HG02798 (cell line): ENCODE data around the gene NINJ2.
A peak's percentile ranks its signal among the peaks of the same experiment; 100 is the strongest.

Experiments used
- ATAC-seq: cut with Tn5 transposase; IDR thresholded peaks from one replicate; pipeline ENCODE4 v1.9.1; 2021; ENCODE audit warnings: mild to moderate bottlenecking; ENCODE audit not compliant: unreplicated experiment, poor library complexity

NINJ2 gene

DNA sequence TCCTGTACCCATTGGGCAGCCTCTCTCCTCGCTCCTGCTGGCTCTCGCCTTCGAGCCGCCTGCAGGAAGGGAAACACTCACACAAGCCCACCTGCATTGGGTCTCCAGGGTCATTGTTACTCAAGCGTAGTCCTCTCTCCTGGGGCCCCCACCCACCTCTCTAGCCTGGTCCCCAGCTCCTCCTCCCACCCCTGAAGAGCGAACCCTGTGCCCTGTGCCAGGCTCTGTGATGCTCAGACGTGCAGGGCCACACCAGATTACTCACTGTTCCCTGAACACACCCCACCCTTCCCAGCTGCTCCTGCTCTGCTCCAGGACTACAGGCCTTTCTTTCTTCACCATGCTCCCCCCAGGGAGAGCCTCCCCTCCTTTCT is 88.1 kb downstream of the NINJ2 start:
- ATAC-seq = no peak

DNA sequence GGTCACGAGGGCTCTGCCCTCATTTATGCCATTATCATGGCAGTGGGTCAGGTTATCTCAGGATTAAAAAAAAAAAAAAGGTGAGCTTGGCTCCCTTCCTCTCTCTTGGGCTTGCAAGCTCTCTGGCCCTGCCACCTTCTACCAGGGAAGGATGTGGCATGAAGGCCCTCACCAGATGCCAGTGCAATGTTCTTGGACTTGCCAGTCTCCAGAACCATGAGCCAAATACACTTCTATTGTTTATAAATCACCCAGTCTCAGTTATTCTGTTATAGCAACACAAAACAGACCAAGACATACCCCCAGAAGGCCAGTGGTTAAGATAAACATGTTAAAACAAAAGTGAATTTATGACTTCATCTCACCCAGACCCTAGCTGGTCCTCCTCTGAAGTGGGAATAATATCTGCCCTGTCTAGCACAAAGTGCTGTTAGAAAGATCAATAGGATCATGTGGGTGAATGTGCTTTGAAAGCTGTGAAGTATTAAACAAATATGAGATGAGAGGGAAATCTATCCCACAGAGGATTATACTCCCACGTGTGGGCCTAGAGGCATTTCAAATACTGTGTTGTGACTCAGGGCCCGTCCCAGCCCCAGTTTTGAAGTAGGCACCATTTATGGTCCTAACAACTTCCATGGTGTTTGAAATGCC is 88.6 kb downstream of the NINJ2 start:
- no peak for ATAC-seq

DNA sequence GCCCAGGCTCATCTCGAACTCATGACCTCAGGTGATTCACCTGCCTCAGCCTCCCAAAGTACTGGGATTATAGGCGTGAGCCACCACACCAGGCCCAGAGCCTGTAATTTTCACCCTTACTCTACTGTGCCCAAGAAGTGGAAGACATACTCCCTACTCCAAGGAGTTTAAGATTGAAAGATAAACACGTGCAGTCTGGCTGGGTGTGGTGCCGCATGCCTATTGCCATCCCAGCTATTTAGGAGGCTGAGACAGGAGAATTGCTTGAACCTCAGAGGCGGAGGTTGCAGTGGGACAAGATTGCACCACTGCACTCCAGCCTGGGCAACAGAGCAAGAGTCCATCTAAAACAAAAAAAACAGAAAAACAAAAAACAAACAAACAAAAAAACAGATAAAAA is 90.0 kb downstream of the NINJ2 start:
- no peak for ATAC-seq

DNA sequence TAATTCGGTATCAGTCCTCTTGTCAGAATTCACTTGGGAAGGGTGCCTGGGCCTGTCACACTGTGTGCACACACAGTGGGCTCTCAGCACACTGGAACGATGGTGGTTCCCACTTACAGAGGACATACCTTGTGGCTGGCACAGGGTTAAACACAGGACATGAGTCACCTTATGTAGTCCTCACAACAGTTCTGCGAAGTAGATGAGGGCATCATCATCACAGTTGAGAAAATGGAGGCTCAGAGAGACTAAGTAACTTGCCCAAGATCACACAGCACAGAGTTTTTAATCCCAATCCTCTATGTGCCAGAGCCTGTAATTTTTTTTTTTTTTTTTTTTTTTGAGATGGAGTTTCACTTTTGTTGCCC is 90.7 kb downstream of the NINJ2 start:
- no peak for ATAC-seq

DNA sequence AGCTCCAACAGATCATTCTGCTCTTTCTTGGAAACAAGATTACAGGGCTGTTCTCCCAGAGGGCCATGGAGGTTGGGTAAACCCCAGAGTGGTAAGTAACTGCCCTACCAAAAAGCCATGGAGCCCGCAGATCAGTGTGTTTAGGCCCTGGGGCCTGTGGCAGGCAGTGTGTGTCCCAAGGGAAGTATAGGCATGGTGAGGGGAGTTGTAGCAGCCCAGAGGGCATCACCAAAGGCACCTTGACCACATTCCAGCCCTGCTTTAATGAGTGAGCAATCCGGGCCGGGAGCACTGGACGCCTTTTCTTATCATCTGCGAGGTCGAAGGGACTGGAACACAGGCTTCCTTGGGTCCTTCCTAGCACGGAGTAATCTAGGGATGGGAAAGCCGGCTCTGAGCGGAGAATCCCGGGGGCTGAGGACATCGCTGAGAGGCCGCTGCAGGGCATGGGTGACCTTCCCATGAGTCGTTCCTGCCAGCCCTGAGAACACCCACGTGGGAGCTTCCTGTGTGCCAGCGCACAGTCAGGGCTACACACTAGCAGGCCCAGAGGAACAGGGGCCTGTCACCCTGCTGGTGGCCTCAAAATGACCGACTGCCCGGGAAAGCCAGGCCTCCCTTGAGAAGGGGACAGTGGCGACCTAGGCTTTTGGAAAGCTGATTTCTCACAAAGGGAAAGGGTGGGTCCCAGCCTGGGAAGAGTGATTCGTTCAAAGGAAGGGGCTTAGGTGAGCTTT is 91.3 kb downstream of the NINJ2 start:
- no peak for ATAC-seq

DNA sequence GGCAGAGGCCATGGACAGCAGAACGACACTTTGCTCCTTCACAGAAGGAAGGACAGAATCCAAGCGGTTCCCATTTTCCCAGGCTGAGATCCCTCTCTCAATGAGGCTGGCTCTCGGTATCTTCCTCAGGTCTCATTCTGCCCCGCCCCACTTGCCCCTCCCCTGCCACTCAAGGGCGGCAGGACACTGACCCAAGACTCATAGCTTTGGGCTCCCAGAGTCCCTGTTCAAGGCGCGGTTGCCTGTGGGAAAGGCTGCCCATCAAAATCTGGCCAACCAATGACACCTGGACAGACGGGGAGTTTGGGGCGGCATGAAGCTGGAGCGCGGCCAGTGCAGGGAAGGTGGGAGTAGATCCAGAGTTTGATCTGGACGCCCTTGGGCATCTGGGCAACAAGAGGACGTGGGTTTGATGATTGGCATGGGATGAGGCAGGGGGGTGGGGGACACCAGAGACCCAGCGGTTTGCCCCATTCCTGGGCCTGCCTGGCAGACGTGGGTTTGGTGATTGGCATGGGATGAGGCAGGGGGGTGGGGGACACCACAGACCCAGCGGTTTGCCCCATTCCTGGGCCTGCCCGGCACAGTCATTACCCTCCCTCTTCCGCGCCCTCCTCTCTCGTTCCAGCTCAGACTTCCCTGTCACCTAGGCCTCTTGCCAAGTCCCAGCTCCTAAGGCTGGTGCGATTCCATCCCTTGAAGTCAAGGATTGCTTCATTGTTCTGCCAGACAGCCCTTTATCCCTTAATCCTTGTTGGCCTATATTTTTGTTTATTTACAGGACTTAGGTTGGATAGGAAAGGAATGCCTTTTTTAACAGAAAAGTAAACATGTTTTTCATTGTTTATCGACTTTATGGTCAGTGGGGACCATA is 92.1 kb downstream of the NINJ2 start:
- ATAC-seq = no peak

DNA sequence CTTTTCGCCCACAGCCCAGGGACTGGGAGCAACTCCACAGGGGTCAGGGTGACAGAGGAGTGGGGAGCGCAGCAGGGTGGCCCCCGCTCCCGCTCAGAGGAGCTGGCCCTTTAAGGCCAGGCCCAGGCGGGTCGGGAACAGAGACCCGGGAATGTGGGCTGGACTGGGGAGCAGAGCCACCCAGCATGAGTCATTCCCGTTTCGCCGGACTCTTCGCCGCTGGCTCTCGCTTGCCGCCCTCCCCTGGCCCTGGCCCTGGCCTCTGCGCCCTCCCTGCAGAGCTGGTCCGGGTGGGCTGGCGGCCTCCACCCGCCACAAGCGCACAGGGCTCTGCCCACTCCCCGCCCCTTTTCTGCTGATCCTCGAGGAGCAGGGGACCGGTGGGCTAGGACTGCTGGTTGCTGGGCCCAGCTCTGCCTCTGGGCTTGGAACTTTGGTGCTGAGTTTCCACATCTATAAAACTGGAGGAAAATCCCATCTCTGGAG is 92.8 kb downstream of the NINJ2 start:
- no peak for ATAC-seq

DNA sequence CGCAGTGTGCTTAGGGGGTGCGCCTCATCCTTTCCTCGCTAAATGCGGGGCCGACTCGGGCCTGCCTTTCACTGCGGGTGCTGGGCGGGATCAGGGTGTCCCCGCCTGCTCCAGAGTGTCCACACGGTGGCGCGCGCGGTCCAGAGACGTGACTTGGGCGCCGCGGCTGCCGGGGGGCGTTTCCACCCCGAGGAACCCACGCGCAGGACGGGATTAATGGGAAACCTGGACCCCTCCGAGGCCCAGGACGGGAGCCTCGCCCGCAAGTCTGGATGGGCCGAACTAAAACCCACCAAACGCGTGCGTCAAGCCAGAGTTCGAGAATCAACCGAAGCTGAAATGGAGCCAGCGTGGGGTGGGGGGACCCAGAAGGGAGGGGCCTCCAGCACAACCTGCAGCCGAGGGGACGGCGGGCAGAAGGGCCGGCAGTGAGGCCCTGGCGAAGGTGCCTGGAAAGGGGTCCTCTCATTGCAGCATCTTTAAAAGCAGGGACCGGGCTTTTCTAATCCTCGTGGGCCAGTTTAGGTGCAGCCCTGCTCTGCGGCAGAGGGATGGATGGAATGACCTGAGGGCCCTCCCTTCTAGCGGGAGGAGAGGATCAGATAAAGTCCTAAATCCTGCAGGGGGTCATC is 93.3 kb downstream of the NINJ2 start:
- ATAC-seq = peak; percentile 69

DNA sequence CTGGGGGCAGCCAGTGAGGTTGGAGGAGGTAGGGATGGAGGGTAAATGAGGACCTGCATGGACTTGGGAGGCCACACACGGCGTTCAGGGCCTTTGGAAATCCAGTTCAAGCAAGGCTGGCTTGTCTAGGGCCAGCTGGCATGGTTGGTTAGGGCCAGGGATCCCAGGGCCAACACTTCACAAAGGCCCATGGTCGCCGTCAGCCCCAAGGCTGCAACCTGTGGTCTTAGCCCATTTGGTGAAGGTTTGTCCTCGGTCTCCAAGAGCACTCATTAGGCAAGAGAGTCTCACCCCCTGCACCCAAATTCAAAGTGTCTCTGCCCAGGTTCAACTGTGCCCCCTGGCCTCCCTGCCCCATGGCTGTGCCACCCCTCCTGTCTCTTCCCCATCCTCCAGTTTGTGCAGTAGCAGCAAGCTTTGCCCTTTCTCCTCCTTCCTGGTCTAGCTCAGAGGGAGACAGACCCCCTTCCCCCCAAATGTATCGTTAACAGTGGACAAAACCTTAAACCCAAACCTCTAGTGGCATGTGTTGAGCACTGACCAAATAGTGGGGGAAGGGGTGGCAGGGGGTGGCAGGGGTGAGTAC is 94.1 kb downstream of the NINJ2 start:
- no peak for ATAC-seq

DNA sequence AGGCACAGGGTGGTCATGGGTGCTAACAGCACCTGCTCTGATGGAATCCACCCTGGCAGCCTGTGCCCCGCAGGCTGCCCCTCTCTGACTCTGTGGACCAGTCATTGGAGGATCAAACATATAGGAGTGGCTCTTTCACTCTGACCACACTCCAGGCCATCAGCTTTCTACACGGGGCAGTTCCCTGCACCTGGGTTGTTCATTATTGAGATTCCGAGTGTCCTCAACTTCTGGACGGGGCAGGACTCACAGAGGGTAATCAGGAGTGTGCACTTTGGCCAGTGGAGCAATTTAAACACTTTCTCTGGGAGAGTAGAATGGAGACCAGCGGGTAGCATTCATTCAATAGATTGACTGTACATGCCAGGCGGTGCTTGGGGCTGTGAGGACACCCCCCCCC is 94.8 kb downstream of the NINJ2 start:
- no peak for ATAC-seq

DNA sequence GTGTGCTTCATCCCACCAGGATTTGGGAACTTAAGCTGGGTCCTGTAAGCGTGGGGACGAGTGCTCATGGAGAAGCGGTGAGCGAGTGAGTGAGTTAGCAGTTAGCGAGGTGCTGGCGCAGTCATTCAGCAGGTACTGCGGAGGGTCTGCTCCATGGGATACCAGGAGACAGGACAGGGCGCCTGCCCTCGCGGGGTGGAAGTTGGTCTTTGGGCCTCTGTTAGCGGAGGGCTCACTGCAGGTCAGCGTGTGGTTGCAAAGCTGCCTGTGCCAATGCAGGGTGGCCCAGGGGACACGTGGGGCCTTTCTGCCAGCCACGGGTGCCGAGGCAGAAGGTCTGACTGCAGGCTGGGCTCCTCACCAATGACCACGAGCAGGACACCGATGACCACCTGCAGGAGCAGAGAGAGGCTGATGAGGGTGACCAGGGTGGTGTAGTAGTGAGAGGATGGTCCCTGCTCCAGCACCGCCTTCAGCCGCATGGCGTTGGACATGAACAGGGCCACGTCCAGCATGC is 97.6 kb downstream of the NINJ2 start:
- no peak for ATAC-seq

DNA sequence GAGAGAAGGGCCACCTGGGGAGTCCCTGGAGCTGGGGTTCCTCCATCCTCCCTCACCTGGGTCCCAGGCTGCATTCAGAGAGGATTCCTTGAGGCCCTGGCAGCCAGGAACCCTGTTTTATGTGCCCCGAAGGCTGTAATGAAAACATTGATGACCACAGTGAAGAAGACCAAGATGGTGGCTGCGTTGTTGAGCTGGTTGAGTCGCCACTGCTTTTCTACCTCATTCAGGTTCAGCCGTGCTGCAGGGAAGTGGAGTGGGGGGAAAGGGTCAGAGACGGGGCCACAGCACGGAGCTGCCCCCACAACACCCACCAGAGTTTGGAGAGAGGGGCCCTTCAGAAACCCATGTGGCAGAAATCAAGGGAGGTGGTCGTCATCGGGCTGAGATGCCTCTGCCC is 98.1 kb downstream of the NINJ2 start:
- no peak for ATAC-seq

DNA sequence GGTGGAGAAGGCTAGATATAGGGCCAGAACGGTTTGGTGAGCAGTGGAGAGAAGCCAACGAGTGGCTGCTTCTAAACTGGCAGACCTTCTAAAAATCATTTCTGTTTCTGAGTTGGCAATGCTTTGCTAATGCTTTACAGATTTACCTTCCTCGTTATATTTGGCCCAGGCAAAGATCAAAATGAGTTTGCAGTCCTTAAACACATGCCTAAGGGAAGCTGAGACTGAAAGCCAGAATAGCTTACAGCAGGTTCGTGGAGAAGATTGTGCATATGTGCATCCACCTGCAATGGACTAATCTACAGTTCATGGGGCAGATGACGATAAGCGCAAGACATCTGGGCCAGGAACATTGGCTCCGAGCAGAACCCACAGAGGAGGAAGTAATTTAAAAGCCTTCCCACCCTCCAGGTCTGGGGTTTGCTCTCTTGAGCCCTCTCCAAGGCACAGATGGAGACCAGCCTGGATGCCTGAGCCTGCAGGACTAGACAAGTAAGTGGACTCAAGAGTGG is 99.4 kb downstream of the NINJ2 start:
- no peak for ATAC-seq

DNA sequence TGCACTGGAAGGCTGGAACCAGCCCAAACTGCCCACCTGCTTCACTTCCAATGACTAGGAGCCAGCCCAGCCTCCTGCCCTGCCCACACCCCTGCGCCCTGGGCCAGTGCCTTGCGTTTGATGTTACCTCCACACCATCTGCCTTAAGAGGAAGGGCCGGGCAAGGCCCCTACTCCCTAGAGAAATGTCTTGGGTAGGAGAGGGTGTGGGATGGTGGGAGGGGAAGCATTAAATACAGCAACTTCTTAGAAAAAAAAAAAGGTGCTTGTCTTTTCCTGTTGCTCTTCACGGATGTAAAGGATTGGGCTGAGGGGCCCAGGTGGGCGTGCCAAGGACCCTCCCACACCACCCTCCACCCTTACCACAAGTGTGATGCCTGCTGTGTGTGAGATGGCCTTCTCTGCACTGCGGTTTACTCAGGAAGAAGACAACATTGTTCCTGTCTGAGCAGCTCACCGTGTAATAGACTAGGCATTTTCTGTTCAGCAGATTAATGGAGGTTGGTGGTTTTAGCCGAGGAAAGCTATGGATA is 99.9 kb downstream of the NINJ2 start:
- ATAC-seq = no peak

DNA sequence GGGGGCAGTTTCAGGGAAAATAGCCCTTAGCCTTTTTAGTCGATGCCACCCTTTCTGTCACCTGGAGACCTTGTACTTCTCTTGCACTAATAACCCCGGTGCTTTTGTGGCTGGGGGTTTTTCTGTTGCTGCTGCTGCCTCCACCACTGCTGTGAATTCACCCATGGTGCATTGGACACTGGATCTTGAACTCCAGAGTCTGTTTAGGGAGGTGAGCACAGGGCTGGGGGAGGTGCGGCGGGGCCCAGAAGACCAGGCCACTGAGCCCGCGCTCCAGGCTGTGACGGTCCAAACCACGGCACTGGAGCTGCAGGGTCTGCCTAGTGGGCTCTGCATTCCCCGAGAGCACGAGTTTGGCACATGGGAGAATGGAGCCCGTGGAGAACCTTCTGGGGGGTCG is 100.6 kb downstream of the NINJ2 start:
- no peak for ATAC-seq

DNA sequence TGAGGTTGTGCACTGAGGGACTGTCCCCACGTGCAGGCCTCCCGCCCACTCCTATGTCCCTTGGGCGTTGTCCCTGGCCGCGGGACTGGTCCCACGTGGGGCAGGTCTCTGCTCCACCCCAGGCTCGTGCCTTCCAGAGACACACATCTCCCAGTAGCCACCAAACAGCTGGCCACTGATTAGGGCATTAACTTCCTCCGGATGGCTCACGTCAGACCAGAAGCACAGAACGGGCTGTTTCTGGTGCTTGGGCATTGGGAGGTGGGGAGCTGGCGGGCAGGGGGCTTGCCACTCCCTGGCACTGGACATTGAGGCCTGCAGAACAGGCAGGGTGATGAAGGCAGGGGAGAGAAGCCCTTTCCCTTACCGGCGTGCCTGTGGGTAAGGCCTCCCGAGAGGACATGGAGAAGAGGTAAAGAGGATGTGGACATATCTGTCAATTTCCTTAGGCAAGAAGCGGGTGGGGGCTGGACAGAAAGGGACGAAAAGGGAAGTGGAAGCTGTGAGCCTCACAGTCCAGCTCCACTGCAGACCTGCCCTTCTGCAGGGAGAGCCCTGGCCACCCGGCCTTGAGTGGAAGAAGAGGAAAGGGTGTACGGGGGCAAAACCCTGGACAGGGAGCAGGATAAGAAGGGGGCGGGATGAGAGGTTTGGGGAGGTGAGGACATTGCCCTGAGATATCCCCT is 101.2 kb downstream of the NINJ2 start:
- ATAC-seq = no peak

DNA sequence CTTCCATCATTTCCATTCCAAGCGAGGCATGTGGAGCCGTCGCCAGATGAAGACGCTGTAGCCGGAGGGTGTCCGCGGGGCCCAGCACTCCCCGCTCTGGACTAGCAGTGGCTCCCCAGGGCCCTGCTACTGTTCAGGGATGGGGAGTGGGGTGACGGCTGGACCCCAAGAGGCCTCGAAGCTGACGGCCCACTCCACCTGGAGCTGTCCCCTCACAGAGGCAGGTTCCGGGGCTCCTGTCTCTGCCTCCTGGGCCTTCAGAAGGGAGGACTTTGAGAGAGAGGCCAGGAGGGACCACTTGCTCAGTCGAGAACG is 101.9 kb downstream of the NINJ2 start:
- ATAC-seq = no peak

DNA sequence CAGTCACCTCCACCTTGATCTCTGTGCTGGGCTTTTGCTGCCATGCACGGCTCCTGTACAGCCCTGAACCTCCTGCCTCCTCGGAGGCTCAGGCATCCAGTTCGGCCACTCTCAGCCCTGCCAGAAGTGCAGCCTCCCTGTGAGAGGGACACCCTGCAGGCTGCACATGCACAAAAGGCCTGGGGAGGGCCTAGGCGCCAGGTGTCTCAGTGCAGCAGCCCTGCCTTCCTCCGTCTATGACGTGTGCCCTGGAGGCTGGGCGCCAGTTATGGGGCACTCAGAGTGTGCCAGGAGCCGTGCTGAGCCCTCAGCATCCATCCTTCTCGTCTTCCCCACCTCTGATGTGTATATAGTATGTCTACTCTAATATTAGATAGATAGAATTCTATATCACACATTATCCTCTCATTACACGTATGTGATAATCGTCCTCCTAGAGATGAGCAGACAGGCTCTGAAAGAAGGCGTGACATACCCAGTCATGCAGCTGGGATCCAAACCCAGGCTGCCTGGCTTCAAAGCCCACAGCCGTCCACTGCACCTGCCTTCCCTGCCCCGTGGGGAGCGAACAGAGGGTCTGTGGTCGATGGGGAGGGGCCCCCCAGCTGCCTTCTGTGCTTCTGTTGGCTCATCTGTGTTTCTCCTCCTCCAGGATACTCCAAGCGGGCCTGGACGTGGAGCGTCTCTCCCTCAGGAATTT is 102.4 kb downstream of the NINJ2 start:
- ATAC-seq = no peak
